GM12801 (cell line): ENCODE results near the gene POLR3G.

ENCODE experiments used
- CTCF ChIP-seq: IDR thresholded peaks from one replicate; pipeline ENCODE4 v1.5.1; 2011; ENCODE audit warnings: control low read depth; ENCODE audit not compliant: insufficient read length; ENCODE audit errors: extremely low read depth

Gene POLR3G

GRCh38 chr5:90562341-90562740 lies 87.7 kb downstream of the POLR3G start:
- TF ChIP-seq CTCF: no peak

DNA sequence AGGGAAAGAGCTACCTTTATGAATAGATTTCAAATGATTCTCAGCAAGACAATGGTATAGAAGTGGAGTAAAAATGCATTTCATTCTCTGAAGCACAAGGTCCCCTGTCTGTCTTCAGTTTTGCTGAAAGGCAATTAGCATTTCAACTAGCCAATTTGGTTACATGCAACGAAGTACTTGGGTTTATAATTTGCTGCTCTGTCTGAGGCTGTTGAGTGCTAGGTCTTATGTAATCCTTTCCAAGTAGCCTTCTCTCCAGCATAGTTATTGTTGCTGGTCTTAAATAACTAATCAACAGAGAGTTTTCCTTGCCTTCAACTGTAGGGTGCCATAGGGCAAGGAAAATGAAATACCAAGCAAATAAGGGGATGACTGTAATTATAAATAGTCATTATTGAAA lies 88.4 kb downstream of the POLR3G start:
- no peak for TF ChIP-seq CTCF
